ENCODE data around the gene ZNF33B.

DNA sequence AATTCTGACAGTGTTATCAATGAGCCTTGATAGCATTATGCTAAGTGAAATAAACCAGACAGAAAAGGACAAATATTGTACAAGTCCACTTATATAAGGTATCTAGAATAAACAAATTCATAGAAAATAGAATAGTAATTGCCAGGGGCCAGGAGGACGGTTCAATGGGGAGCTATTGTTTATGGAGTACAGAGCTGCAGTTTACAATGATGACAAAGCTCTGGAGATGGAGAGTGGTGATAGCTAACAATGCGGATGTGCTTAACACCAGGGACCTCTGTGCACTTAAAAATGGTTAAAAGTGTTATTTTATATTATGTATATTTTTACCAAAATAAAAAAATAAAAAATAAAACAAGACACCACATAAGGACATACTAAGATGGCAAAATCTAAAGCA lies 46.1 kb upstream of the ZNF33B start:
- no peak for TF ChIP-seq ZFP30 (CRISPR knock-in tag; IDR thresholded peaks at IDR 0.05)
- TF ChIP-seq PPARA (CRISPR knock-in tag; IDR thresholded peaks at IDR 0.05; ENCODE audit: borderline replicate concordance): no peak
- TF ChIP-seq ARNTL (CRISPR knock-in tag; IDR thresholded peaks at IDR 0.05; ENCODE audit: borderline replicate concordance, low read depth): no peak
- no peak for TF ChIP-seq ZNF70 (CRISPR knock-in tag; IDR thresholded peaks at IDR 0.05)
- TF ChIP-seq ISL1 (CRISPR knock-in tag; IDR thresholded peaks at IDR 0.05): no peak
- TF ChIP-seq BACH2 (CRISPR knock-in tag; IDR thresholded peaks at IDR 0.05; ENCODE audit: borderline replicate concordance): no peak
- TF ChIP-seq, protein P1, sequence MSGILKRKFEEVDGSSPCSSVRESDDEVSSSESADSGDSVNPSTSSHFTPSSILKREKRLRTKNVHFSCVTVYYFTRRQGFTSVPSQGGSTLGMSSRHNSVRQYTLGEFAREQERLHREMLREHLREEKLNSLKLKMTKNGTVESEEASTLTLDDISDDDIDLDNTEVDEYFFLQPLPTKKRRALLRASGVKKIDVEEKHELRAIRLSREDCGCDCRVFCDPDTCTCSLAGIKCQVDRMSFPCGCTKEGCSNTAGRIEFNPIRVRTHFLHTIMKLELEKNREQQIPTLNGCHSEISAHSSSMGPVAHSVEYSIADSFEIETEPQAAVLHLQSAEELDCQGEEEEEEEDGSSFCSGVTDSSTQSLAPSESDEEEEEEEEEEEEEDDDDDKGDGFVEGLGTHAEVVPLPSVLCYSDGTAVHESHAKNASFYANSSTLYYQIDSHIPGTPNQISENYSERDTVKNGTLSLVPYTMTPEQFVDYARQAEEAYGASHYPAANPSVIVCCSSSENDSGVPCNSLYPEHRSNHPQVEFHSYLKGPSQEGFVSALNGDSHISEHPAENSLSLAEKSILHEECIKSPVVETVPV (CRISPR knock-in tag; IDR thresholded peaks at IDR 0.05): no peak
- TF ChIP-seq ZFP3 (CRISPR knock-in tag; IDR thresholded peaks at IDR 0.05): no peak
- TF ChIP-seq, protein P2, sequence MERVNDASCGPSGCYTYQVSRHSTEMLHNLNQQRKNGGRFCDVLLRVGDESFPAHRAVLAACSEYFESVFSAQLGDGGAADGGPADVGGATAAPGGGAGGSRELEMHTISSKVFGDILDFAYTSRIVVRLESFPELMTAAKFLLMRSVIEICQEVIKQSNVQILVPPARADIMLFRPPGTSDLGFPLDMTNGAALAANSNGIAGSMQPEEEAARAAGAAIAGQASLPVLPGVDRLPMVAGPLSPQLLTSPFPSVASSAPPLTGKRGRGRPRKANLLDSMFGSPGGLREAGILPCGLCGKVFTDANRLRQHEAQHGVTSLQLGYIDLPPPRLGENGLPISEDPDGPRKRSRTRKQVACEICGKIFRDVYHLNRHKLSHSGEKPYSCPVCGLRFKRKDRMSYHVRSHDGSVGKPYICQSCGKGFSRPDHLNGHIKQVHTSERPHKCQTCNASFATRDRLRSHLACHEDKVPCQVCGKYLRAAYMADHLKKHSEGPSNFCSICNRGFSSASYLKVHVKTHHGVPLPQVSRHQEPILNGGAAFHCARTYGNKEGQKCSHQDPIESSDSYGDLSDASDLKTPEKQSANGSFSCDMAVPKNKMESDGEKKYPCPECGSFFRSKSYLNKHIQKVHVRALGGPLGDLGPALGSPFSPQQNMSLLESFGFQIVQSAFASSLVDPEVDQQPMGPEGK (CRISPR knock-in tag; IDR thresholded peaks at IDR 0.05; ENCODE audit: borderline replicate concordance): no peak
- TF ChIP-seq OSR1 (CRISPR knock-in tag; IDR thresholded peaks at IDR 0.05): no peak
- TF ChIP-seq, protein P3, sequence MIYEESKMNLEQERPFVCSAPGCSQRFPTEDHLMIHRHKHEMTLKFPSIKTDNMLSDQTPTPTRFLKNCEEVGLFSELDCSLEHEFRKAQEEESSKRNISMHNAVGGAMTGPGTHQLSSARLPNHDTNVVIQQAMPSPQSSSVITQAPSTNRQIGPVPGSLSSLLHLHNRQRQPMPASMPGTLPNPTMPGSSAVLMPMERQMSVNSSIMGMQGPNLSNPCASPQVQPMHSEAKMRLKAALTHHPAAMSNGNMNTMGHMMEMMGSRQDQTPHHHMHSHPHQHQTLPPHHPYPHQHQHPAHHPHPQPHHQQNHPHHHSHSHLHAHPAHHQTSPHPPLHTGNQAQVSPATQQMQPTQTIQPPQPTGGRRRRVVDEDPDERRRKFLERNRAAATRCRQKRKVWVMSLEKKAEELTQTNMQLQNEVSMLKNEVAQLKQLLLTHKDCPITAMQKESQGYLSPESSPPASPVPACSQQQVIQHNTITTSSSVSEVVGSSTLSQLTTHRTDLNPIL (CRISPR knock-in tag; IDR thresholded peaks at IDR 0.05; ENCODE audit: low read depth): no peak
- TF ChIP-seq RARB (CRISPR knock-in tag; IDR thresholded peaks at IDR 0.05): no peak
- no peak for TF ChIP-seq ZC3H10 (CRISPR knock-in tag; IDR thresholded peaks at IDR 0.05)

Measured in SK-N-SH treated with all-trans-retinoic acid at 6 μM for 48 hours (cell line).